Activated T-cell treated with anti-CD3 and anti-CD28 coated beads, Interleukin-2, amount 50 U/mL, for 72 hours (primary cell): Measurements from ENCODE around the gene RGS7. TPM values are rescaled to one million over a fixed set of nuclear protein-coding genes. Genes with fewer than 3 reads are reported as not detected.

ENCODE experiments used
- ATAC-seq, 2 donors: fragments of 150-1000 bp; cut with Tn5 transposase; replicated peaks in 1 of 2; 2 replicates each; pipeline ENCODE4 v1.10.0; 2021; ENCODE audit warnings: moderate library complexity in 2 of 2, mild to moderate bottlenecking in 1 of 2
- DNase-seq, 2 donors: peaks; one replicate each; pipeline ENCODE4 v3.0.0; 2021 to 2022; ENCODE audit warnings: mixed read lengths in 1 of 2
- H3K27ac Mint-ChIP-seq: one replicate; pipeline ENCODE4 v1.8.0; 2022; ENCODE audit warnings: mild to moderate bottlenecking, moderate library complexity, mixed read lengths
- H3K27me3 Mint-ChIP-seq: one replicate; pipeline ENCODE4 v1.8.0; 2022; ENCODE audit warnings: low read depth, mixed read lengths
- H3K36me3 Mint-ChIP-seq, 2 donors: one replicate each; pipeline ENCODE4 v1.8.0; 2022; ENCODE audit warnings: mixed read lengths in 2 of 2, mild to moderate bottlenecking in 1 of 2; ENCODE audit not compliant: insufficient read depth in 2 of 2
- H3K4me1 Mint-ChIP-seq: one replicate; pipeline ENCODE4 v1.8.0; 2022; ENCODE audit warnings: low read depth, mixed read lengths
- H3K4me3 Mint-ChIP-seq, 2 donors: one replicate each; pipeline ENCODE4 v1.8.0; 2022; ENCODE audit warnings: mild to moderate bottlenecking in 2 of 2, mixed read lengths in 2 of 2, moderate library complexity in 2 of 2
- H3K9me3 Mint-ChIP-seq, 2 donors: one replicate each; pipeline ENCODE4 v1.8.0; 2022; ENCODE audit warnings: mixed read lengths in 2 of 2
- total RNA-seq, 2 donors: library from RNA; stranded (reverse); gene quantifications; one replicate each; pipeline ENCODE4 v1.2.3, GENCODE V29; 2022

The RGS7 gene
- total RNA-seq, 2 donors from 2014 or later, result not detected

- Mint-ChIP-seq H3K9me3 (peaks cover 4 to 8% of the 10 kb centered on the region in 2 donors), H3K4me3 (no peak overlapping the region), H3K27me3 (no peaks in the 10 kb centered on the region), H3K27ac (no peak overlapping the region), H3K4me1 (no peaks in the 10 kb centered on the region), H3K36me3 (no peaks in the 10 kb centered on the region)
- DNase-seq (no peak), ATAC-seq (no peak)
These were observed 141.8 kb downstream of the RGS7 start for GRCh38 chr1:241215203-241215602.

- Mint-ChIP-seq H3K9me3 (peaks cover 2 to 5% of the 10 kb centered on the region in 2 donors), H3K4me1 (no peaks in the 10 kb centered on the region), H3K27me3 (no peaks in the 10 kb centered on the region), H3K36me3 (no peaks in the 10 kb centered on the region), H3K27ac (no peak overlapping the region), H3K4me3 (no peak overlapping the region)
- ATAC-seq (no peak), DNase-seq (no peak)
These were observed 143.9 kb downstream of the RGS7 start for GRCh38 chr1:241213139-241213538.

GRCh38 chr1:241212628-241213027, 144.4 kb downstream of the RGS7 start:
- H3K36me3 Mint-ChIP-seq, result no peaks in the 10 kb centered on the region
- no peak overlapping the region for H3K27ac Mint-ChIP-seq
- DNase-seq, result no peak
- H3K4me1 Mint-ChIP-seq, result no peaks in the 10 kb centered on the region
- no peaks in the 10 kb centered on the region for H3K27me3 Mint-ChIP-seq
- ATAC-seq, result no peak
- no peak overlapping the region for H3K4me3 Mint-ChIP-seq
- H3K9me3 Mint-ChIP-seq, result peaks cover 2 to 5% of the 10 kb centered on the region in 2 donors

- no peaks in the 10 kb centered on the region for H3K27me3 Mint-ChIP-seq
- no peak for ATAC-seq
- H3K27ac Mint-ChIP-seq, result no peak overlapping the region
- H3K4me1 Mint-ChIP-seq, result no peaks in the 10 kb centered on the region
- H3K4me3 Mint-ChIP-seq, result no peak overlapping the region
- peaks cover 3 to 5% of the 10 kb centered on the region in 2 donors for H3K9me3 Mint-ChIP-seq
- no peak for DNase-seq
- no peaks in the 10 kb centered on the region for H3K36me3 Mint-ChIP-seq
These were observed 148.1 kb downstream of the RGS7 start for GRCh38 chr1:241208910-241209379.

GRCh38 chr1:241203817-241204216, 153.2 kb downstream of the RGS7 start:
- no peaks in the 10 kb centered on the region for H3K27me3 Mint-ChIP-seq
- H3K27ac Mint-ChIP-seq, result no peak overlapping the region
- no peaks in the 10 kb centered on the region for H3K36me3 Mint-ChIP-seq
- H3K9me3 Mint-ChIP-seq, result peaks cover 3 to 5% of the 10 kb centered on the region in 2 donors
- DNase-seq (no peak), ATAC-seq (no peak)
- H3K4me3 Mint-ChIP-seq, result no peak overlapping the region
- H3K4me1 Mint-ChIP-seq, result no peaks in the 10 kb centered on the region

GRCh38 chr1:241202401-241202800, 154.6 kb downstream of the RGS7 start:
- Mint-ChIP-seq H3K4me3 (no peak overlapping the region), H3K9me3 (peaks cover 3 to 4% of the 10 kb centered on the region in 2 donors), H3K27me3 (no peaks in the 10 kb centered on the region), H3K36me3 (no peaks in the 10 kb centered on the region), H3K27ac (no peak overlapping the region), H3K4me1 (no peaks in the 10 kb centered on the region)
- no peak for ATAC-seq
- DNase-seq, result no peak

- ATAC-seq (no peak), DNase-seq (no peak)
- Mint-ChIP-seq H3K4me1 (no peaks in the 10 kb centered on the region), H3K27me3 (no peaks in the 10 kb centered on the region), H3K36me3 (no peaks in the 10 kb centered on the region), H3K9me3 (peaks cover 0 to 8% of the 10 kb centered on the region in 2 donors), H3K4me3 (no peak overlapping the region), H3K27ac (no peak overlapping the region)
These were observed 170.3 kb downstream of the RGS7 start for GRCh38 chr1:241186716-241187115.

GRCh38 chr1:241181971-241182370, 175.0 kb downstream of the RGS7 start:
- Mint-ChIP-seq H3K4me1 (no peaks in the 10 kb centered on the region), H3K27ac (no peak overlapping the region), H3K36me3 (no peaks in the 10 kb centered on the region)

GRCh38 chr1:241181471-241181870, 175.5 kb downstream of the RGS7 start:
- Mint-ChIP-seq H3K9me3 (peaks cover 4 to 16% of the 10 kb centered on the region in 2 donors), H3K27ac (no peak overlapping the region), H3K36me3 (no peaks in the 10 kb centered on the region), H3K27me3 (no peaks in the 10 kb centered on the region), H3K4me1 (no peaks in the 10 kb centered on the region), H3K4me3 (no peak overlapping the region)
- no peak for DNase-seq
- no peak for ATAC-seq

More at GRCh38 chr1:241181971-241182370, 175.0 kb downstream of the RGS7 start:
- peaks cover 4 to 15% of the 10 kb centered on the region in 2 donors for H3K9me3 Mint-ChIP-seq
- H3K27me3 Mint-ChIP-seq, result no peaks in the 10 kb centered on the region
- H3K4me3 Mint-ChIP-seq, result no peak overlapping the region
- DNase-seq (no peak), ATAC-seq (no peak)

GRCh38 chr1:241180569-241180968, 176.4 kb downstream of the RGS7 start:
- H3K27ac Mint-ChIP-seq, result no peak overlapping the region
- no peaks in the 10 kb centered on the region for H3K27me3 Mint-ChIP-seq
- ATAC-seq, result no peak
- no peaks in the 10 kb centered on the region for H3K4me1 Mint-ChIP-seq
- no peak overlapping the region for H3K4me3 Mint-ChIP-seq
- DNase-seq, result no peak
- no peaks in the 10 kb centered on the region for H3K36me3 Mint-ChIP-seq
- H3K9me3 Mint-ChIP-seq, result peaks cover 4 to 17% of the 10 kb centered on the region in 2 donors

GRCh38 chr1:241177660-241178059, 179.3 kb downstream of the RGS7 start:
- H3K36me3 Mint-ChIP-seq, result peaks cover 0 to 2% of the 10 kb centered on the region in 2 donors
- no peaks in the 10 kb centered on the region for H3K27me3 Mint-ChIP-seq
- peaks cover 7 to 13% of the 10 kb centered on the region in 2 donors for H3K9me3 Mint-ChIP-seq
- H3K4me3 Mint-ChIP-seq, result no peak overlapping the region
- ATAC-seq (no peak), DNase-seq (no peak)
- no peak overlapping the region for H3K27ac Mint-ChIP-seq
- no peaks in the 10 kb centered on the region for H3K4me1 Mint-ChIP-seq

- no peak overlapping the region for H3K4me3 Mint-ChIP-seq
- no peak overlapping the region for H3K27ac Mint-ChIP-seq
- H3K4me1 Mint-ChIP-seq, result no peaks in the 10 kb centered on the region
- H3K36me3 Mint-ChIP-seq, result peaks cover 0 to 2% of the 10 kb centered on the region in 2 donors
- H3K27me3 Mint-ChIP-seq, result no peaks in the 10 kb centered on the region
- ATAC-seq (no peak), DNase-seq (no peak)
- H3K9me3 Mint-ChIP-seq, result peaks cover 5 to 8% of the 10 kb centered on the region in 2 donors
These were observed 184.5 kb downstream of the RGS7 start for GRCh38 chr1:241172486-241172885.

- no peak for ATAC-seq
- DNase-seq, result no peak
- no peaks in the 10 kb centered on the region for H3K4me1 Mint-ChIP-seq
- peaks cover 5 to 6% of the 10 kb centered on the region in 2 donors for H3K9me3 Mint-ChIP-seq
- no peaks in the 10 kb centered on the region for H3K27me3 Mint-ChIP-seq
- no peak overlapping the region for H3K4me3 Mint-ChIP-seq
- peaks cover 0 to 2% of the 10 kb centered on the region in 2 donors for H3K36me3 Mint-ChIP-seq
- no peak overlapping the region for H3K27ac Mint-ChIP-seq
These were observed 185.0 kb downstream of the RGS7 start for GRCh38 chr1:241171991-241172390.

GRCh38 chr1:241167121-241167630, 189.8 kb downstream of the RGS7 start:
- Mint-ChIP-seq H3K27ac (no peak overlapping the region), H3K9me3 (peaks cover 7 to 8% of the 10 kb centered on the region in 2 donors), H3K4me1 (no peaks in the 10 kb centered on the region), H3K36me3 (no peaks in the 10 kb centered on the region), H3K4me3 (no peak overlapping the region), H3K27me3 (no peaks in the 10 kb centered on the region)
- DNase-seq (no peak), ATAC-seq (no peak)
